ENCODE data around the gene CCDC138. TPM values are rescaled to one million over a fixed set of nuclear protein-coding genes. Genes with fewer than 3 reads are reported as not detected.

The CCDC138 gene
- total and polyA plus RNA-seq, 2 of the 13 experiments (the other 11 are each of a cell fraction or from before 2014, with no cell fraction given) = 5.6 to 32.5 TPM

DNA sequence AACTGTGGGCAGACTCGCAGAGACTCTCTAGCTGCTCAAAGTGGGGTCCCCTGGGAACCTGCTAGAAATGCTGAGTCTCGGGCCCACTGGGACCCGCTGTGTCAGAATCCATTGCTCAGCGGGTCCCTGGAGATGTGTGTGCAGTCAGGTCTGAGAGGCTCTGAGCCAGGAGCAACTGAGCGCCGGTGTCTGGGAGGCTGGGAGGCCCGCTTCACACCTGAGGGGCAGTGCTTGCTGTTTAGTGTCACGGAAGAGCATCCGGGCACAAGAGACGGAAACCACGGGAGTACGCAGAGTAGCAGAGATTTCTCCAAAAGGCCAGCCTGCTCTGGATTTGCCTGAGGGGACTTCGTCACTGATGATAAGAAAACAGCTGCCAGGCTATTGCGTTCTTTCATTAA, 132.4 kb downstream of the CCDC138 start:
- intact Hi-C loops (cut with micrococcal nuclease; ENCODE audit: unreplicated experiment) = no loop called here
- H3K79me2 ChIP-seq (ENCODE audit: insufficient read depth, low read length) = no peaks in the 10 kb centered on the region
- H4K20me1 ChIP-seq (ENCODE audit: insufficient read depth, low read length) = no peaks in the 10 kb centered on the region
- ATAC-seq (no peak), DNase-seq (ENCODE audit: low spot score) (no peak), FAIRE-seq (no peak)
- TF ChIP-seq ZC3H13 (CRISPR knock-in tag; IDR thresholded peaks at IDR 0.05) (no peak), KLF13 (CRISPR knock-in tag; IDR thresholded peaks at IDR 0.05) (no peak), ZUFSP (CRISPR knock-in tag; IDR thresholded peaks at IDR 0.05; ENCODE audit: borderline replicate concordance) (no peak)
- WGBS (ENCODE audit: low lambda C conversion rate) = 56% methylated on average over 12 of the region's 14 CpGs
- H3K27me3 ChIP-seq (ENCODE audit: control insufficient read depth in 1 of 2, insufficient read depth in 2 of 2, low read length in 2 of 2) = peaks cover 5 to 58% of the 10 kb centered on the region in 2 experiments; a peak in 4 of 5 replicates
- CTCF ChIA-PET (ENCODE audit: low intra/inter-chr PET ratio, low total read pairs) = no interaction called here
- H3K4me1 ChIP-seq (ENCODE audit: insufficient read depth, low read length) = peaks cover 25% of the 10 kb centered on the region
- no peaks in the 10 kb centered on the region for H3K9me3 ChIP-seq (ENCODE audit: low read length)
- H3K4me3 ChIP-seq (replicated peaks in 1 of 3; ENCODE audit: insufficient read depth in 1 of 3, low read depth in 2 of 3, low read length in 3 of 3) = no peak overlapping the region
- in situ Hi-C loops (cut with HindIII; ENCODE audit: extremely low pct_ligation_motif_present, low pct_unique_long_range_greater_than_20kb) = no loop called here
- no peak overlapping the region for H3K27ac ChIP-seq (ENCODE audit: extremely low read length, insufficient read depth, low read length)
- no peak overlapping the region for H2AFZ ChIP-seq (ENCODE audit: low read length)
- no peaks in the 10 kb centered on the region for H3K36me3 ChIP-seq (replicated peaks in 1 of 2; ENCODE audit: control insufficient read depth in 1 of 2, insufficient read depth in 2 of 2, low read length in 2 of 2)
- H3K4me2 ChIP-seq (ENCODE audit: low read depth, low read length) = no peak overlapping the region
- no TSS peak for BruUV-seq (replicated peaks)
- H3K9ac ChIP-seq (ENCODE audit: insufficient read depth, low read depth, low read length) = no peak overlapping the region
- POLR2A ChIA-PET = no interaction called here

GRCh38 chr2:108919571-108920373, 133.2 kb downstream of the CCDC138 start:
- ChIA-PET POLR2A (no interaction called here), CTCF (ENCODE audit: low intra/inter-chr PET ratio, low total read pairs) (no interaction called here)
- WGBS (ENCODE audit: low lambda C conversion rate) = 54% methylated on average over 9 of the region's 19 CpGs
- Histone ChIP-seq H3K36me3 (replicated peaks in 1 of 2; ENCODE audit: control insufficient read depth in 1 of 2, insufficient read depth in 2 of 2, low read length in 2 of 2) (no peaks in the 10 kb centered on the region), H4K20me1 (ENCODE audit: insufficient read depth, low read length) (no peaks in the 10 kb centered on the region), H3K27me3 (ENCODE audit: control insufficient read depth in 1 of 2, insufficient read depth in 2 of 2, low read length in 2 of 2) (peaks cover 5 to 66% of the 10 kb centered on the region in 2 experiments; a peak in 4 of 5 replicates), H3K4me1 (ENCODE audit: insufficient read depth, low read length) (peaks cover 25% of the 10 kb centered on the region), H3K4me3 (replicated peaks in 1 of 3; ENCODE audit: insufficient read depth in 1 of 3, low read depth in 2 of 3, low read length in 3 of 3) (no peak overlapping the region), H3K9ac (ENCODE audit: insufficient read depth, low read depth, low read length) (no peak overlapping the region), H2AFZ (ENCODE audit: low read length) (no peak overlapping the region), H3K4me2 (ENCODE audit: low read depth, low read length) (no peak overlapping the region), H3K27ac (ENCODE audit: extremely low read length, insufficient read depth, low read length) (no peak overlapping the region), H3K79me2 (ENCODE audit: insufficient read depth, low read length) (no peaks in the 10 kb centered on the region), H3K9me3 (ENCODE audit: low read length) (no peaks in the 10 kb centered on the region)
- intact Hi-C loops (cut with micrococcal nuclease; ENCODE audit: unreplicated experiment) = no loop called here
- no TSS peak for BruUV-seq (replicated peaks)
- in situ Hi-C loops (cut with HindIII; ENCODE audit: extremely low pct_ligation_motif_present, low pct_unique_long_range_greater_than_20kb) = no loop called here
- ATAC-seq (no peak), FAIRE-seq (no peak), DNase-seq (ENCODE audit: low spot score) (no peak)
- TF ChIP-seq CREB1 (IDR thresholded peaks at IDR 0.05) (peak; percentile 64; the same call in 1 of the 2 replicates), CREB1 (CRISPR knock-in tag; IDR thresholded peaks at IDR 0.05) (no peak), ISL2 (CRISPR knock-in tag; IDR thresholded peaks at IDR 0.05) (no peak), ZNF816 (CRISPR knock-in tag; IDR thresholded peaks at IDR 0.05; ENCODE audit: borderline replicate concordance) (no peak), ZKSCAN1 (IDR thresholded peaks at IDR 0.05; ENCODE audit: low read length) (no peak), RAD21 (CRISPR knock-in tag; IDR thresholded peaks at IDR 0.05) (no peak), SOX13 (IDR thresholded peaks at IDR 0.05) (no peak), SOX13 (CRISPR knock-in tag; conservative IDR thresholded peaks at IDR 0.05 in 1 of 2, IDR thresholded peaks at IDR 0.05 in 1 of 2) (no peak), BHLHE40 (IDR thresholded peaks at IDR 0.05; ENCODE audit: low read length) (peak; percentile 50), KDM5A (IDR thresholded peaks at IDR 0.05; ENCODE audit: borderline replicate concordance, low read length) (no peak), ZNF431 (CRISPR knock-in tag; IDR thresholded peaks at IDR 0.05; ENCODE audit: borderline replicate concordance, low read depth) (no peak), ZNF205 (CRISPR knock-in tag; IDR thresholded peaks at IDR 0.05) (no peak), U2AF2 (IDR thresholded peaks at IDR 0.05; ENCODE audit: low read depth, low read length) (no peak), IRX3 (CRISPR knock-in tag; IDR thresholded peaks at IDR 0.05; ENCODE audit: borderline replicate concordance, low read depth) (no peak), ZNF629 (CRISPR knock-in tag; conservative IDR thresholded peaks at IDR 0.05) (0 out of 2 replicates have a peak, but pooled peaks have one; percentile 6)

Data from HepG2 (cell line).